AG04449 (cell line): ENCODE measurements around the gene GDF7.

Source experiments
- CTCF ChIA-PET: fragments of 350-600 bp; formaldehyde crosslinking; extraction: SDS; loops from one replicate; lab custom pipeline; 2021; ENCODE audit warnings: antibody characterized with exemption; lab: Yijun Ruan, JAX
- POLR2A ChIA-PET: fragments of 400-600, 350-600 bp; formaldehyde crosslinking; extraction: SDS; loops from one replicate; lab custom pipeline; 2020; ENCODE audit warnings: antibody characterized with exemption, inconsistent platforms; lab: Yijun Ruan, JAX
- DNase-seq: peaks from one replicate; pipeline ENCODE4 v3.0.0-alpha.2; 2010; ENCODE audit warnings: low read depth, low spot score
- H3K4me3 ChIP-seq: 2 replicates; pipeline ENCODE4 v1.5.1; 2011; ENCODE audit warnings: low read depth, mild to moderate bottlenecking, control low read depth, low read length
- TF ChIP-seq, protein P1 (sequence below): IDR thresholded peaks from one replicate; pipeline ENCODE4 v1.5.1; 2011; ENCODE audit warnings: mild to moderate bottlenecking, moderate library complexity, low read length, control low read depth, inconsistent platforms; ENCODE audit not compliant: insufficient read depth; ENCODE audit errors: missing control alignments

GDF7 gene

DNA sequence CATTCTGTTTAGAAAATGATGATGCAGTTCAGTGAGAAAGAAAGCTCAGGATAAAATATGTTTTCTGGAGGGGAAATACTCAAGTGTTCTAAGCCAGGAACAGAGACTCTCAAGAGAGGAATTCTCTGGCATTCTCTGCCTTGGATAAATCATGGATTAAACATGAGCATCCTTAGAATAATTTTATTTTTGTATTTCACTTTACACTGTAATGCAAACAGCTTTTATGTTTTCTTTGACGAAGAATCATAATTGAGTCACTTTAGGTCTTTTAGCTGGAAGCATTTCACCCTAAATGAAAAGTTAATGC is 11.1 kb downstream of the GDF7 start:
- CTCF ChIA-PET = interaction anchor here (0.9 to 11.2 kb wide), 9 partner anchors 10 to 285 kb away, joined by 3 to 108 read pairs (median 5); partner anchors contain the start of gene HS1BP3
- H3K4me3 ChIP-seq = no peak overlapping the region
- TF ChIP-seq, protein P1, sequence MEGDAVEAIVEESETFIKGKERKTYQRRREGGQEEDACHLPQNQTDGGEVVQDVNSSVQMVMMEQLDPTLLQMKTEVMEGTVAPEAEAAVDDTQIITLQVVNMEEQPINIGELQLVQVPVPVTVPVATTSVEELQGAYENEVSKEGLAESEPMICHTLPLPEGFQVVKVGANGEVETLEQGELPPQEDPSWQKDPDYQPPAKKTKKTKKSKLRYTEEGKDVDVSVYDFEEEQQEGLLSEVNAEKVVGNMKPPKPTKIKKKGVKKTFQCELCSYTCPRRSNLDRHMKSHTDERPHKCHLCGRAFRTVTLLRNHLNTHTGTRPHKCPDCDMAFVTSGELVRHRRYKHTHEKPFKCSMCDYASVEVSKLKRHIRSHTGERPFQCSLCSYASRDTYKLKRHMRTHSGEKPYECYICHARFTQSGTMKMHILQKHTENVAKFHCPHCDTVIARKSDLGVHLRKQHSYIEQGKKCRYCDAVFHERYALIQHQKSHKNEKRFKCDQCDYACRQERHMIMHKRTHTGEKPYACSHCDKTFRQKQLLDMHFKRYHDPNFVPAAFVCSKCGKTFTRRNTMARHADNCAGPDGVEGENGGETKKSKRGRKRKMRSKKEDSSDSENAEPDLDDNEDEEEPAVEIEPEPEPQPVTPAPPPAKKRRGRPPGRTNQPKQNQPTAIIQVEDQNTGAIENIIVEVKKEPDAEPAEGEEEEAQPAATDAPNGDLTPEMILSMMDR = no peak
- DNase-seq = no peak
- POLR2A ChIA-PET = no interaction called here

DNA sequence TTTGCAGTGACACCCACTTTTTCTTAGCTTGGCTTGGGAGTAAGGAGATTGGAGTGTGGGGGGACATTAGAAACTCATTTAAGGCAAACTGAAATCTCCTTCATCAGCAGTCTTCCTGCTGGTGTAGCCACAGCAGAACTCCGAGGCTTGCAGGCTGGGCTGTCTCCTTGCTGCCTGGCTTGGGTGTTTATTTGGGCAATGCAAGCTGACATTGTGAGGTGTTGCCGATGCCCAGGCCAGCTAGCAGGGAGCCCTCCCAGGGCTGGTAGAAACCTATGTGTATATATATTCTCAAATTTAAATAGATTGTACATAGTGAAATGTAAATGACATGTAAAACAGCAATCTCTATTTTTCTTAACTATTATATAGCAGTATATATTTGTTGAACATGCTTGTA is 11.8 kb downstream of the GDF7 start:
- TF ChIP-seq, protein P1 = no peak
- H3K4me3 ChIP-seq = no peak overlapping the region
- ChIA-PET POLR2A (no interaction called here), CTCF (interaction anchor here (1.2 to 11.2 kb wide), 6 partner anchors 13 to 284 kb away, joined by 3 to 108 read pairs (median 16); partner anchors contain the start of gene HS1BP3)
- DNase-seq = no peak

DNA sequence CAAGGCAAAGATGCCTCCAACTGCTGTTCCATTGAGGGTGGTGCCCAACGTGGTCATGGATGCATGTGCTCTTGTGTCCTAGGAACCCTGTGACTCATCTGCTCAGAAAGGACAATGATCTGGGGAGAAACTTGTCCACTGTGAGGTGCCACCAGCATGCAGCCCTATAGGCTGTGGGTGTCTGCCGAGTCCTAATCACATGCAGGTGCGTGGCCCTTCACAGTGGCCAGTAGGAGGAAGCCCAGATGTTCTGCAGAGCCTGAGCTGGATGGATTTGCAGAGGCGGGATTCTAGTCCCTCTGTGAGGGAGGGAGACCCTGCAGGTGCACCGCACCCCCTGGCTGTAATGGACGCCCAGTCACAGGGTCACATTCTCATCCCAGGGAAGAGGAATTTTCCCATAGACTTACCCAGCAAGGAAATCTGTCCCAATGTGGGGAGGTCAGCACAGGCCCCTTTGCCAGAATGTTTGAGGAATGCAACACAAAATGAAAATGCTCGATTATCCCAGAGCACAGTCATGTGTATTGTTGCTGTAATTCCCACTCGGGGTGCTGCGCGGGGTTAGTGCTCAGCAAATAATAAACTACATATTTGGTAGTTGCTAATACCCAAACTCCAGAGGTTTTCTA is 13.9 kb downstream of the GDF7 start:
- TF ChIP-seq, protein P1 = no peak
- ChIA-PET POLR2A (no interaction called here), CTCF (interaction anchor here (1.3 kb wide), 1 partner anchor 17 kb away, joined by 4 read pairs; no protein-coding TSS in a partner anchor)
- no peak for DNase-seq
- no peak overlapping the region for H3K4me3 ChIP-seq

DNA sequence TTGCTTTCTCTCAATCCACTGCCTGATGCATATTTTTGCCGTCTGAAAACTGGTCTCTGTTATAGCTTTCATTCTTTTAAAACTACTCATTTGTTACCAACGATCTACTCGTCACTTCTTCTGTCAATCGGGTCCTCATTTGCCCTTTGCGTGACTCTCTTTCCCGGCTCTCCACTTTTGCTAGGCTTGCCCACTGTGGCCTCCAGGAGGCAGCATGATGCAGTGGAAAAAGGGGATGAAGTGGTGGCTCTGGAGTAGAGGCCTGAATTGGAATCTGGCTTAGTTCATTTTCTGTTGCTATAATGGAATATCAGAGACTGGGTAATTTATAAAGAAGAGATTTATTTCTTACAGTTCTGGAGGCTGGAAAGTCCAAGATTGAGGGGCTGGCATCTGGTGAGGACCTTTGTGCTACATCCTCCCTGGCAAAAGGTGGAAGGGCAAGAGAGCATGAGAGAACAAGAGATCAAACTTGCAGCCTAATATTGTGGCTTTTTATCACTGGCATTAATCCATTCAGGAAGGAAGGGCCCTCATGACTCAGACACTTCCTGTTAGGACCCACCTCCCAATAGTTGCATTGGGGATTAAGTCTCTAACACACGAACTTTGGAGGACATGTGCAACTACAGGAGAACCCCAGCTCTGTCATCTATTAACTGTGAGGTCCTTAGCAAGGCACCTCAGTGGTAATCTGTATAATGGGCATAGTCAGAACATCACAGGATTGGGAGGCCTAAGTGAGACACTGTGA is 15.4 kb downstream of the GDF7 start:
- no peak for DNase-seq
- POLR2A ChIA-PET = no interaction called here
- CTCF ChIA-PET = interaction anchor here (0.9 to 2.7 kb wide), 4 partner anchors 15 to 281 kb away, joined by 3 to 17 read pairs (median 8); no protein-coding TSS in a partner anchor
- TF ChIP-seq, protein P1 = peak; percentile 71
- no peak overlapping the region for H3K4me3 ChIP-seq

DNA sequence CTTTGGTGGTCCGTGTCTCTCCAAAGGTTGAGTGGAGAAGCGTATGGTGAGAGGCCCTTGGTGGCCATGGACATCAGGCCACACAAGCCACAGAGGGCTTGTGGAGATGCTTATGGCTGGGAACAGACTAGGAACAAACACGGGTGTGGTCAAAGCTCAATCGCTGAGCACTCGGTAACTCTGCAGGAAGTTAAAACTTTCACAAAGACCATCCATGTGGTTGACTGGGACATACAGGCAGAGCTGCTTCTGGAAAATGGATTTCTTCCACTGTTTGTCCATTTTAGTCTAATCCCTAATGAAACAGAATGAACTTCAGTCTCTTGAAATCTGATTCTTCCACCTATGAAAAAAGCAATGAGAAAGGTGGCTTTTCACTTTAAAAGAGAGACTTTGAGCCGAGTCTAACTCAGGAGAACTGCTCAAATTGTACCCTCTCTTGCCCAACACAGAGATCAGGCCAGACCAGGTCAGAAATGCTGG is 17.7 kb downstream of the GDF7 start:
- CTCF ChIA-PET = interaction anchor here (1.2 to 1.7 kb wide), 2 partner anchors 22 to 280 kb away, joined by 3 to 8 read pairs; no protein-coding TSS in a partner anchor
- no peak for DNase-seq
- H3K4me3 ChIP-seq = no peak overlapping the region
- POLR2A ChIA-PET = no interaction called here
- TF ChIP-seq, protein P1 = no peak

DNA sequence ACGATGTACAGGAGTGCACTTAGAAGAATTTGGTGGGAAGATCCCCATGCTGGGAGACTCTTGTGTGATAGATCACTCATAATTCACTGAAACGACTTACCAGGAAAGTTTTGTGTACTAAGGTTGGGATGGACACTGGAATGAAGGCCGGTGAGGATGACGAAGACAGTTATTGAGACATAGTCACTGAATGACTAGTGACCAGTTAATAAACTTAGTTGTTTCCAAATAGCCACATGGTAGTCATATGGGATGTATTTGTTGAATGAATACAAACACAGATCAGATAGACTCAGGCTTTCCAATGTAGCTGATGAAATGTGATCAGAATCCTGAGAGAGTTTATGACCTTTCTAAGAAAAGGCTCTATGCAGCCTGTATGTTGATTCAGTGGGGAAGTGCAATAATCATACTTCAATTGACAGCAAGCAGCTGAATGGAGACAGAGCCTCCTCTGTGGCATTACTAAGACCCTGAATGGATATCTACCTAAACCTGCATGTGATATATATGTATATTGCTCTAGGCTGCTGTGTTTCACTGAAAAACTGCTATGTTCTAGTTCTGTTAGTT is 20.4 kb downstream of the GDF7 start:
- ChIA-PET CTCF (interaction anchor here (0.8 to 1.3 kb wide), 2 partner anchors 12 to 271 kb away, joined by 3 read pairs; no protein-coding TSS in a partner anchor), POLR2A (no interaction called here)
- TF ChIP-seq, protein P1 = no peak
- no peak for DNase-seq
- no peak overlapping the region for H3K4me3 ChIP-seq
